Activated T-helper 1 cell treated with Interleukin-2 at 50 U/mL for 16 hours (primary cell): ENCODE results near the gene MAMLD1.
"Not testable (repeated sequence)": the region's sequence is repeated elsewhere in the genome, so short reads cannot be mapped to it uniquely, and the experiment has no call there.

Source experiments
- DNase-seq: peaks from one replicate; pipeline ENCODE4 v3.0.0-alpha.2; 2020; ENCODE audit warnings: low read depth

The MAMLD1 gene

DNA sequence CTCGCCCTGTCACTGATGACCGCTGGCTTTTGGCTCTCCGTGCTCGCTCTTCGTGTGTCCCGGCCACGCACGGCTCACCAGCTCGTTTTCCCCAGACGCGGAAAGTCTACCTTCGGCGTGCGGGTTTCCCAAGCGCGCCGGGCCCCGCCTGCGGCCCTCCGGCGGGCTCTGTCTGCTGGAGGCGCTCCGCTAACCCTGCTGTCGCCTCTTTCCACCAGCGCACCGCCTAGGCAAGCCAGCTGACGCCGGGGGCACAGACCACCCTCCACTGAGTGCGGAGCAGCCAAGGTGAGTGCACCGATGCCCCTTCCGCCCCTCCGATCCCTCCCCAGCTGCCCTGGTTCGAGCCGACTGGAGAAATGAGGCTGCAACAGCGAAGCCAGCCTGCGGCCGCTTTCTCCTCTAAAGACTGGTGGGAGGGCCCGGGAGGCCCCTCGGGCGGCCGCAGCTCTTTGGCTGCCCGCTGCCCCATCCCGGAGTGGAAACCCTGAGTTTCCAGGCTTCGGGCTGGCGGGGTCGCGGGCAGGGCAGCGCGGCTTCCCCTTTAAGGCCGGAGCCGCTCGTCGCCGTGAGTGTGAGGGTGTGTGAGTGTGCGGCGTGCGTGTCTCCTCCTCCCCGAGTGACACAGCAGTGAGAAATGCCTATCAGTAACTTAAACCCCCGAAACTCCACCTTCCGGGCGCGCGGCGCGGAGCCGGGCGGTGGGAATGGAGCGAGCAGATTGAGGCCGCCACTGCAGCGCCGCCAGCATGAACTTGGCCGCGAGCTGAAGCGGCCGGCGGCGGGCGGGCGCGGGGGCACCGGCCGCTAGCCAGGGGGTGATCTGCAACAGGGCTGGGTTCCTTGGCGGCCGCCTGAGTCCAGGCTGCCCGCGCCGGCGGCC, at the start of gene MAMLD1:
TSS of gene MAMLD1 (plus strand) at position 719 of the 883 bp plus-strand sequence. CDS start 82,200 bp downstream, outside the sequence.
- peak; percentile 37 for DNase-seq

- no peak for DNase-seq
Measured at GRCh38 chrX:150313514-150313913, 49.6 kb upstream of the MAMLD1 start.

DNA sequence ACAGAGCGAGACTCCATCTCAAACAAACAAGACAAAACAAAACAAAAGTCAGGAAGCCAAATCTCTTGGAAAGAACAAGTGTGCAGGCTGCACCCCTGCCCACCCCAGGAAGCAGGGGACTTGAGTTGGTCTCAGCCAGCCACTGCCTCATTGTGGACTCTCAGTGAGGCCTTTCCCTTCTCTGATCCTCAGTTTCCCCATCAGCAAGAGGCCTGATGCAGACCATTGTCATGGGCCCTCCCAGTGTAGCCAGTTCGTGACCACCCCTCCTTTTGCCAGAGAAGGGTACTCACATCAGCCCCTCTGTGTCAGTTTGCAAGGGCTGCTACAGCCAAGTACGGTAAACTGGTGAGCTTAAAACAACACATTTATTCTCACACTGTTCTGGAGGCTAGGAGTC, 48.9 kb upstream of the MAMLD1 start:
- DNase-seq = no peak

DNA sequence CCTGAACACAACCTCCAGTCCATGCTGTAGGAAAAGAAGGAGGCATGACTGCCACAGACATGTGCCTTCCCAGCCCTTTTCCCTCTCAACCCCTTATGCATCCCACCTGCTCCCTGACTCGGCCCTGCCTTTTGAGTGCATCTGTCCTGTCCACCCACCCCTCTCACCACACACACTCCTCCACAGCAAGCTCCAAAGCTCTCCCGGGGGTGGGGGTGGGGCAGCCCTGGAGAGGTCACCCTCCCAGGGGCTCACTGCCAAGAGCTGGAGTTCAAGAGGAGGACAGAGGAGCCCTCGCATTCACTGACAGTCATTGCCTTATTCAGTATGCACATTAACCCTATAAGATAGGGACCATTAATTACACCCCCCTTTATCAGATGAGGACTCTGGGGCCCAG, 46.6 kb upstream of the MAMLD1 start:
- no peak for DNase-seq

GRCh38 chrX:150323020-150323419, 40.1 kb upstream of the MAMLD1 start:
- no peak for DNase-seq

- DNase-seq = no peak
Measured at GRCh38 chrX:150324035-150324728, 38.9 kb upstream of the MAMLD1 start.

DNA sequence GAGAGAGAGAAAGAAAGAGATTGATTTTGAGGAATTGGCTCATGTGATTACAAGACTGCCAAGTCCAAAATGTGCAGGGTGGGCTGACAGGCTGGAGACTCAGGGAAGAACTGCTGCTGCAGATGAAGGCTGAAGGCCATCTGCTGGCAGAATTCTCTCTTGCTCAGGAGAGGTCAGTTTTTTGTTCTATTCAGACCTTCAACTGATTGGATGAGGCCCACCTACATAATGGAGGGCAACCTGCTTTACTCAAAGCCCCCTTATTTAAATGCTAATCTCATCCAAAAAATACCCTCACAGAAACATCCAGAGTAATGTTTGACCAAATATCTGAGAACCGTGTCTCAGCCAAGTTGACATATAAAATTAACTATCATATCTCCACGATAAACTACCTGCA, 38.2 kb upstream of the MAMLD1 start:
- DNase-seq = no peak

GRCh38 chrX:150326541-150327247, 36.4 kb upstream of the MAMLD1 start:
- DNase-seq = no peak

DNA sequence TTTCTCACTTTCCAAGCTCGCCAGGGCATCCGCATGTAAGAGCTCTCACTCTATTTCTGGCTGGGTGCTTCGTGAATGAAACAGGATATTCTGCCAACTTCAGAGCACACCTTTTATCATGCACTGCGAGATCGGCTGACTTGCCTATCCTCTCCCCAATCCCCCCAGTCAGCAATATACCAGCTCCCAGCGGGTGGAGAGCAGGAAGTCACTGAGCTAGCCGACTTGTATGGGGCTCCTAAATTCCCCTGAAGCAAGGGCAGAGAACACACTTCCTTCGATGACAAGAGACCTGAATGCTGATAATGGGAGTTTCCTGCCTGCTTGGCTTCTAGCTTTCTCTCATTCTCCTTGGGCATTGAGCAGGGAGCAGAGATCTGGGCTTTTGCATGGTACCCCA, 33.8 kb upstream of the MAMLD1 start:
- DNase-seq = no peak

GRCh38 chrX:150329868-150330267, 33.2 kb upstream of the MAMLD1 start:
- DNase-seq = no peak

DNA sequence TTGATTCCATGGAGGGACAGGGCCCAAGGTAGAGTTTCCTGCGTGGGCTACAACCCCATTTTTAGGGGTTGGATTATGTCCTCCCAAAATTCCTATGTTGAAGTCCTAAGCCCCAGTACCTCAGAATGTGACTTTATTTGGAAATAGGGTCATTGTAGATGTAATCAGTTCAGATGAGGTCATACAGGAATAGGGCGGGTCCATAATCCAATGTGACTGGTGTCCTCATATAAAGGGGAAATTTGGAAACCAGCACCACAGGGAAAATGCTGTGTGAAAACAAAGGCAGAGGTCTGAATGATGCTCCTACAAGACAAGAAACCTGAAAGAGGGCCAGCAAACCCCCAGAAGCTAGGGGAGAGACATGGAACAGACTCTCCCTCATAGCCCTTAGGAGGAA, 31.1 kb upstream of the MAMLD1 start:
- DNase-seq = no peak

DNA sequence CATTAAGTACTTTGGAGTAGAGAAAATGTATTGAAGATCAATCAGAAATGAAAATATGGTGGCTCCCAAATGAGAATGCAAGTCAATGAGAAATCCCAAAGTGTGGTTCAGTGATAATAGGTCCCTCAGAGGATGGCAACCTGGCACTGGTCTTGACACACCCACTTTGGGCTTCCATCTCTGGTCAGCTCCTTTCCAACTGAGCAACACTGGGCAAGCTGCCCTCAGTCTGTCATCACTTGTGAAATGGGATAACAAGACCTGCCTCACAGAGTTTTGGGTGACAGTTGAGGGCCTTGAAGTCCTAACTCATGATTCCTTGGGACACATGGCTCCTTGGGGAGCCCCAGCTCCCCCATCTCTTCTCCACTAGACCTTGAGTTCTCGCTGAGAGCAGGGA, 29.0 kb upstream of the MAMLD1 start:
- DNase-seq = no peak

- no peak for DNase-seq
Measured at GRCh38 chrX:150334981-150335380, 28.1 kb upstream of the MAMLD1 start.

DNA sequence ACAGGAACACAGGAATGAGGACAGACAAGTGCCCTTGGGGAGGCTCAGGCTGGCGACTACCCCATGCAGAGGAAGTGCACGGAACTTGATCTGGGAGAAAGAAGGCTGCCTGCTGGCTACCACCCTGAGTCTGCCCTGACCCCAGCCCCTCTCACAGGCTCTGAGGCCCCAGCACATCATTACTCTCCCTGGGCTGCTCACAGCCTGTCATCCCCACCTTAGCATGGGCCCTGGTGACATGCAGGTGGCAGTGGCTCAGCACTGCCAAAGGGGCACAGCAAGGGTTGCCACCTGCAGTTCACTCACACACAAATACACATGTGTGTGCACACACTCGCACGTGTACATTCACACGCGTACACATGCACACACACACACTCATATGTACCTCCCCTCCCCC, 26.1 kb upstream of the MAMLD1 start:
- no peak for DNase-seq

- no peak for DNase-seq
Measured at GRCh38 chrX:150337536-150337935, 25.6 kb upstream of the MAMLD1 start.

DNA sequence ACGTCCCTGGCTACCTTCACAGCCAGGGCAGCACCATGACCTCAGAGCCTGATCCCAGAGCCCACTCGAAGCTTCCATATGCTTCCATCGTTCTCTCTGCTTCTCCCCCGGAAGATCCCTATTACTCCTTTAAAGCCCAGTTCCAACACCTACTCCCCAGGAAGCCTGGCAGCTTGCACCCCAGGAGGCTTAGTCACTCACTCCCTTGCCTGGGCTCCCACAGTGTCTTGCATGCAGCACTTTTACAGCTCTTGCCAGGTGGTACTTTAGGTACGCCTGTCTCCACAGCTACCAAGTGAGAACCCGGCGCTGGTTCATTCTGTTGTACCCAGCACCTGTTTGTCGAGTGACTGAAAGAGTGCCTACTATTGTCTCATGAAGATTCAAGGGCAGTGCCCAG, 24.5 kb upstream of the MAMLD1 start:
- DNase-seq = no peak

DNA sequence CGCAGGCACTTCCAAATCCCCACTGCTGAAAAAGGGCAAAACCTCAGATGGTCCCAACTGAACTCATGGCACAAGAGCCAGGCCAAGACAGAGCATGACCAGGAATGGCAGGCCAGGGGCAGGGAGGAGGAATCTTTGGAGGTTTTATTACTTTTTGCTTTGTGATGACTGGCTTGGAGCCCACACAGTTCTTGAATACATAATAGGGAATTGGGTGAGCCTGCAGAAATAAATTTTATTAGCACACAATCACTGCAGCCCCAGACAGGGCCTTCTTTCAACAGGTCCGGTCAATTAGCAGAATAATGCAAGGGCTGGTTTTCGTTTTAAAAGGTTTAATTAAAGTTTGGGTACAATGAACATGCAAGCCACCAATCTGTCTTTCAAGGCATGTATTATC, 23.4 kb upstream of the MAMLD1 start:
- no peak for DNase-seq

DNA sequence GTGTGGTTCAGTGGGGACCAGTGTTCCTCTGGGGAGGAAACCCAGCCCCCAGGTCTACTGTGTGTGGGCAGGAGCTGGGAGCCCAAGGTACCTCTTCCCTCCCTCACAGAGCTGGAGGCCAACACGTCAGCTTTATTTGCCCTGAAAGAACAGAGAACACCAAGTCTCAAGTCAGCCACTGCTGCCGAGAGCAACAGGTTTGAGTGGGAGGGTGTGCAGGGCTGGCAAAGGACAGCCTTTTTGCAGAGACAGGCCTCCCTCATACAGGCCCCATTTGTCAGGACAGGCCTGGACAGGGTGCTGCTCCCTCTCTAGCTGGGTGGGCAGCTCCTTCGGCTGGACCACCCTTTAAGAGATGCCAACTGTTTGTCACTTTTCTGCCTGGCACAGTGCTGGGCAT, 22.8 kb upstream of the MAMLD1 start:
- DNase-seq = not testable (repeated sequence)

DNA sequence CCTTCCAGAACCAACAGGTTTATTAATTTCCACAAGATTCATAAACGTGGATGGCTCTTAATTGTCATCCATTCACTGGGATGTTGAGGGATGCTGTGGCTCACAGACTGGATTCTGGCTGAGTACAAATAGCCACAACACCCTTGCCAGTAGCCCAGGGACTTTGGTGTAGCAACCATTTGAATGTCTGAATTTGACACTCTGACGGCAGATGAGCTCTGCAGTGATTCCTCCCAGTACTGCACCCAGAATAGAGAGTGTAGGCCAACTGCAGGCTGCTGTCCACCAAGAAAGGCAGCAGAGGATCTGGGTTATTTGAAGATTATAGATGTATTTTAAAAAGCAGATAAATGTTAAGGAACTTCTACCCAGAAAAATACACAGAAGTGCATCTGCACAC, 15.6 kb upstream of the MAMLD1 start:
- no peak for DNase-seq

DNA sequence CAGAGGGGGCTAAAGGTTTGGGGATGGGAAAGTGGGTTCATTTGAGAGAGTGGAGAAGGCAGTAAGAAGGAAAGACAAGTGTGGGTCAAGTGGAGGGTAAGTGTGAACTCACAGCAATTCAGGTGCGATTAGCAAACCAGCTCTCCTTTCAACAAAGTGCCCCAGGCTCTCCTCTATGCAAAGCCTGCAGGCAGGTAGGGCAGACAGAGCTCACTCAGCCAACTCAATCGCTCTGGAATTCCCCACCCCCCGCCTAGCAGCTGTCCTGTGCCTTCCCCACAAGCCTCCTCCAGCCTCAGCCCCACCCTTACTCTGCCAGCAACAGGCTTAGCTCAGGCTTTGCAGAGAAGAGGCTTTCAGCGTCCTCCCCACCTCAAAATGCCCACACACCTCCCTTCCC, 14.8 kb upstream of the MAMLD1 start:
- DNase-seq = no peak

DNA sequence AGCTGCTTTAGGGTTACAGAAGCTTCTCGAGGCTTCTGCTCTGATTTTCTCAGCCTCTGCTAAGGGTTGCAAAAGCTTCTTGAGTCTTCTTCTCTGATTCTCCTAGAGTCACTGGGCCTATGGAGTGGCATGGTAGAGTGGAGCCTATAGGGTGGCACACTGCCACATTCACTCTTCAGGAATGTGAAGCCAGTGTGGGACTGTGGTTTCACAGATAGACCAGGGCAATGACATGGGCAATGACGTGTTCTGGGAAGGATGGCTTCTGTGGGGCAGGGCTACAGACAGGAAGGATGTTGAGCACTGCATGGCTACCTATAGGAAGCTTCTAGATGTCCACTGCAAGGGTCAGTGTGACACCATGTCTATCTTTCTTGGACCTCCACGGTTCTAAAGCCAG, 11.0 kb upstream of the MAMLD1 start:
- DNase-seq = no peak

DNA sequence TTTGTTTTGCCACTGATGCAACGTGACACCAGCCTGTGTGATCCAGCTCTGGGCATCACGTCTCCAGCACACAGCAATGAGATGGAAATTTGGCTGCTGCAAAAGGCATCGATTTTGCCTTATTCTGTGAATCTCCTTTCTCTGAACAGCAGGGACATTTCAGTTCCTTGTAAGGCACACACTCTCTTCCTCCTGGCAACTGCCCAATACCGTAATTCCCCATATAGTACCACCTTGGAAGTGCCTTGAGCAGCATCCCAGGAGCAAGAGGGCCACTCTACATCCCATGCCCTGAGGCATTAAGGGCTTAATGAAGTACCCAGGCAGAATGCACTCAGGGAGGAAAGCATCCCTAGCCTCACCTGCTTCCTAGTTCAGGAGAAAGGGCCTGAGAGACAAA, 10.5 kb upstream of the MAMLD1 start:
- no peak for DNase-seq

GRCh38 chrX:150355913-150356312, 7.2 kb upstream of the MAMLD1 start:
- DNase-seq = no peak
